ENCODE measurements around the gene GCH1. TPM values are rescaled to one million over a fixed set of nuclear protein-coding genes. Genes with fewer than 3 reads are reported as not detected.

GCH1 gene
- total RNA-seq, 2 experiments from 2014 or later: 18.4 to 20.4 TPM

- ATAC-seq (ENCODE audit: poor library complexity): no peak
- H3K36me3 Mint-ChIP-seq (ENCODE audit: low read depth): no peaks in the 10 kb centered on the region
These were observed 94.1 kb downstream of the GCH1 start for GRCh38 chr14:54808326-54809161.

GRCh38 chr14:54807881-54808280 lies 94.7 kb downstream of the GCH1 start:
- no peaks in the 10 kb centered on the region for H3K36me3 ChIP-seq (ENCODE audit: insufficient read depth, low read length)
- intact Hi-C loops (cut with DNase I, micrococcal nuclease): loop anchor here in 1 of 2 experiments (5.0 kb wide), 1 partner anchor 99 kb away; no protein-coding TSS in a partner anchor
- DNase-seq: no peak
- H3K9me3 ChIP-seq (ENCODE audit: control insufficient read depth in 1 of 2, insufficient read depth in 1 of 2, low read length in 2 of 2): no peaks in the 10 kb centered on the region
- ATAC-seq (ENCODE audit: poor library complexity): no peak
- H3K27me3 Mint-ChIP-seq: peaks cover 10% of the 10 kb centered on the region
- H3K4me1 Mint-ChIP-seq (ENCODE audit: low read depth): peaks cover 5% of the 10 kb centered on the region
- H3K9me3 Mint-ChIP-seq: no peaks in the 10 kb centered on the region
- H3K36me3 Mint-ChIP-seq (ENCODE audit: low read depth): no peaks in the 10 kb centered on the region
- CTCF ChIA-PET: no interaction called here
- peaks cover 3 to 4% of the 10 kb centered on the region in 2 experiments for H3K27me3 ChIP-seq (ENCODE audit: control insufficient read depth in 1 of 2, insufficient read depth in 2 of 2, low read length in 2 of 2)
- H3K4me1 ChIP-seq (ENCODE audit: insufficient read depth, low read length): peaks cover 7% of the 10 kb centered on the region
- no peak for TF ChIP-seq CTCF (IDR thresholded peaks at IDR 0.05)
- POLR2A ChIA-PET: no interaction called here
- H3K27ac ChIP-seq (ENCODE audit: low read depth in 1 of 2, low read length in 2 of 2): no peak overlapping the region
- H3K27ac Mint-ChIP-seq: no peak overlapping the region
- no peak overlapping the region for H3K4me3 Mint-ChIP-seq
- H3K4me3 ChIP-seq (ENCODE audit: low read length): no peak overlapping the region

More at GRCh38 chr14:54808326-54809161, 94.1 kb downstream of the GCH1 start:
- Mint-ChIP-seq H3K27me3 (peaks cover 10% of the 10 kb centered on the region), H3K4me3 (no peak overlapping the region), H3K4me1 (ENCODE audit: low read depth) (peaks cover 5% of the 10 kb centered on the region), H3K9me3 (no peaks in the 10 kb centered on the region), H3K27ac (no peak overlapping the region)
- H3K36me3 ChIP-seq (ENCODE audit: insufficient read depth, low read length): no peaks in the 10 kb centered on the region
- no peak for TF ChIP-seq CTCF (IDR thresholded peaks at IDR 0.05)
- peaks cover 7% of the 10 kb centered on the region for H3K4me1 ChIP-seq (ENCODE audit: insufficient read depth, low read length)
- no peak overlapping the region for H3K27ac ChIP-seq (ENCODE audit: low read depth in 1 of 2, low read length in 2 of 2)
- peaks cover 3 to 4% of the 10 kb centered on the region in 2 experiments for H3K27me3 ChIP-seq (ENCODE audit: control insufficient read depth in 1 of 2, insufficient read depth in 2 of 2, low read length in 2 of 2)
- H3K4me3 ChIP-seq (ENCODE audit: low read length): no peak overlapping the region
- DNase-seq: no peak
- CTCF ChIA-PET: no interaction called here
- no peaks in the 10 kb centered on the region for H3K9me3 ChIP-seq (ENCODE audit: control insufficient read depth in 1 of 2, insufficient read depth in 1 of 2, low read length in 2 of 2)
- POLR2A ChIA-PET: no interaction called here
- intact Hi-C loops (cut with DNase I, micrococcal nuclease): loop anchor here in 1 of 2 experiments (5.0 kb wide), 1 partner anchor 99 kb away; no protein-coding TSS in a partner anchor

- Histone ChIP-seq H3K9me3 (ENCODE audit: control insufficient read depth in 1 of 2, insufficient read depth in 1 of 2, low read length in 2 of 2) (no peaks in the 10 kb centered on the region), H3K4me1 (ENCODE audit: insufficient read depth, low read length) (peaks cover 7% of the 10 kb centered on the region), H3K27me3 (ENCODE audit: control insufficient read depth in 1 of 2, insufficient read depth in 2 of 2, low read length in 2 of 2) (peaks cover 3 to 4% of the 10 kb centered on the region in 2 experiments), H3K27ac (ENCODE audit: low read depth in 1 of 2, low read length in 2 of 2) (no peak overlapping the region), H3K36me3 (ENCODE audit: insufficient read depth, low read length) (no peaks in the 10 kb centered on the region), H3K4me3 (ENCODE audit: low read length) (no peak overlapping the region)
- ATAC-seq (ENCODE audit: poor library complexity) (no peak), DNase-seq (no peak)
- no peak overlapping the region for H3K27ac Mint-ChIP-seq
- no peaks in the 10 kb centered on the region for H3K36me3 Mint-ChIP-seq (ENCODE audit: low read depth)
- H3K27me3 Mint-ChIP-seq: peaks cover 10% of the 10 kb centered on the region
- ChIA-PET CTCF (no interaction called here), POLR2A (no interaction called here)
- H3K9me3 Mint-ChIP-seq: no peaks in the 10 kb centered on the region
- no peak overlapping the region for H3K4me3 Mint-ChIP-seq
- peaks cover 5% of the 10 kb centered on the region for H3K4me1 Mint-ChIP-seq (ENCODE audit: low read depth)
- intact Hi-C loops (cut with DNase I, micrococcal nuclease): loop anchor here in 1 of 2 experiments (5.0 kb wide), 1 partner anchor 100 kb away; no protein-coding TSS in a partner anchor
- no peak for TF ChIP-seq CTCF (IDR thresholded peaks at IDR 0.05)
These were observed 95.2 kb downstream of the GCH1 start for GRCh38 chr14:54807428-54807827.
